HTR-8/SVneo (cell line): Measurements from ENCODE around the gene POU3F2.

Source experiments
- DNase-seq: peaks from one replicate; pipeline ENCODE4 v3.0.0; 2011; ENCODE audit warnings: low spot score, mixed read lengths; ENCODE audit not compliant: insufficient read length
- FAIRE-seq: peaks from 2 replicates; lab custom pipeline; 2011; peaks lifted over from hg19 to GRCh38; lab: Jason Lieb, UNC

POU3F2 gene

DNA sequence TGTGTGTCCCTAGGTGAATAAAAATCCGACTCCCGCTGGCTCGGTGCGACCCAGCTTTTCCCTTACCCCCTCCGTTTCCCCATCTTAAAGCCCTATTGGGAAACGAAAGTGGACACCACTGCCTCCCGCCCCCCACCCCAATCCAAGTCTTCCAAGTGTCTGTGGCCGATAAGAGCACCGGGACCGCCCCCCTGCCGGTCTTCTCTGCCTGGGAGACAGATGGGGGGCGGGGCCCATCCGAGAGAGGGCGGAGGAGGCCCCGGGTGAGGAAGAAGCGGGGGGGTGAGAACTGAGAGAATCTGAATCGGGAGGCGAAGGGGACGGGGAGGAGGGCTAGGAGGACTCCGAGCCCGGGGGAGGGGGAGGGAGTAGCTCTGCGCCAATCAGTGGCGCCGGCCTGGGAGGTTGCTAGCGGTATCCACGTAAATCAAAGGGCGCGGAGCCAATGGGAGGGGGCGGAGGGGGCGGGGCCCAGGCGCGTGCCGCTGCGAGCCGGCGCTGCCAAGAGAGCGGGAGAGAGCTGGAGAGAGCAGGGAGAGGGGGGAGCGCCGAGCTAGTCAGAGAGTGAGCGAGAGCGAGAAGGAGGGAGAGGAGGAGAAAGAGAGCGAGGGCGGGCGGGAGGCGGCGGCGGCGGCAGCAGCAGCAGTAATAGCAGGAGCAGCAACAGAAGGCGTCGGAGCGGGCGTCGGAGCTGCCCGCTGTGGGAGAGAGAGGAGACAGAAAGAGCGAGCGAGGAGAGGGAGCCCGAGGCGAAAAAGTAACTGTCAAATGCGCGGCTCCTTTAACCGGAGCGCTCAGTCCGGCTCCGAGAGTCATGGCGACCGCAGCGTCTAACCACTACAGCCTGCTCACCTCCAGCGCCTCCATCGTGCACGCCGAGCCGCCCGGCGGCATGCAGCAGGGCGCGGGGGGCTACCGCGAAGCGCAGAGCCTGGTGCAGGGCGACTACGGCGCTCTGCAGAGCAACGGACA is at the start of gene POU3F2:
TSS of gene POU3F2 (plus strand) at position 515 of the 972 bp plus-strand sequence. CDS start at position 815, 300 bp downstream.
- peak; percentile 81 for DNase-seq
- FAIRE-seq, result peak; percentile 73

DNA sequence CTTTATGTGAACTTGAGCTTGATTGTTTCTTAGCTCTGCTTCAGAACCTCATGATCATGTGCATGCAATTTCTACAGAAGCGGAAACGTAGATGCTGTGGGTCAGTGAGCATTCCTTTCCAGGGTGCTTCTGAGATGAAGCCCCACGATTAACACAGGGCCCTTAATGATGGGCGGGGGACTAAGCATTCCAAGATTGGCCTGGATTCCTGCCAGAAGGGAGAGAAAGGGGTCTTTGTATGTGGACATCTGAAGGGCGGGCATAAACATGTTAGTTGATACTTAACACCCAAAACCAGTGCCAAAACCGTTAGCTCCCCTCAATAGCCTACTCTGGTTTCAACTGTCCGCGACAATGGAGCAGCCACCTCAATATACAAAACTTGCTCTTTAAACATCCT is 46.9 kb upstream of the POU3F2 start:
- DNase-seq (no peak), FAIRE-seq (no peak)

DNA sequence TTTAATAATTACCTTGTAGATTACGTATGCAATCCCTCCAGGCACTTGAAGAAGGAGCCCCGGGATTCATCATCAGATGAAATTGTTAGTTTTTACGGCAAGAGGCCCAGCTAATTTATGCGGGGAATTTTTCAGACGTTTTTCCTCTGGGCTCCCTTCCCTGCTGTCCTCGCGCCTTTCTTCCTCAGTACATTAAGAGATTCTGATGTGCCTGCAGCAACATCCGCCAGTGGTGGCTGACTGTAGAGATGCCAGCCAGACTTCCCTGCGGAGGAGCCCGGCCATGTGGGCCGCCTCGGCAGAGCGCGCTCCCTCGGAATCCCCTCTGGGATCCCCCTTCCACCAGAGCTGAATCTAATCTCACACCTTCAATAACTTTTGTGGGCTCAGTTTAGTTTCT is 46.4 kb upstream of the POU3F2 start:
- FAIRE-seq, result no peak
- no peak for DNase-seq

DNA sequence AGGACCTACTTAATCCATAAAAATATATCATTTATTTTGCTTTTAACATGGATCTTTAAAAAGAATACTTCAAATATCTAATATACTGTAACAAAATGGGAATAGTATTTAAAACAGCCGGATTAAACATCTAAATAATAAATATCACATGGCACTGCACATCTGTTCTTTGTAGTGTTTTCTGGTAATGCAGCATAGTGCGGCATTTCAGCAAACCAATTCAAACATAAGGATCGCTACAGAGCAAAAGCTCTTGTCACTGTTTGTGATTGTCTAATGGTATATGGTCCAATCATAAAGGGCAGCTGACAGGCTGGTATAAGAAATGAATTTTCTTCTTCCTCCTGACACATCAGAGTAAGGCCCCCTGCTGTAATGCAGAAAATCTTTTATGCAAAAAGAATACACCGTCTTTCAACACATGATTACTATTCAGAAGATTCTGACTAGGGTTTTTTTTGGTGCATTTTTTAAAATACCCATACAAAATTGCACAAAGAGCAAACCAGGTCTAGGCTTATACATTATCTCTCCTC is 40.0 kb upstream of the POU3F2 start:
- FAIRE-seq (no peak), DNase-seq (no peak)

DNA sequence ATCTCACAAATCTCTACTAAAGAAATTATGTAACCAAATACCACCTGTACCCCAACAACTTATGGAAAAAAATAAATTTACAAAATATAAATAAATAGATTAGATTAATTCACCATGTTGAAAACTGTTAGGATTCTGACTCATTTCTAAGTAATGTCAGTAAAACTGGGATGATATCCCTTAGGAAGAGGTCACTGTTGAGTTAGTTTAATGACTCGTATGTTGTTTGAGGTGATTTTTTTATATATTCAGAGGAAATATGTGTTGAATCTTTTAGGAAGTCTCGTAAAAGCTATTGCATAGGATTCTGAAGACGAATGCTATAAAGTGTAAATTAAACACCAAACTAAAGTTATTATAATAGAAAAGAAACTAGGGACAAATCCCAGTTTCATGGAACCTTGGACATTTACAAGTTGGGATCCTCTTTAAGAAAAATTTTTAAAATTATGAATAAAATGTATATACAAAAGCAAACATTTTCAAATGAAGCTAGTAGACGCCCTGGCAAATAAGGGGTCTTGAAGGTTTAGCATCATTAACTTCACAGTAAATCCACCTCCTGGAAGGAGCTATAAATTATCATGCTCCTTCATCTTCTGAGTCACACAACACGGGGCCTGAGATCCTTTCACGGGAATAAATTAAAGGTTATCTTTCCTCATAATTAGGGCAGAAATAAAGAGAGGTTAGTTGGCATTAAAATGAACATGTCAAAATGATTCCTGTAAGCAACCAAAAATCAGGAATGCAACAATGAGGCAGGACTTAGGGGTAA is 37.0 kb upstream of the POU3F2 start:
- FAIRE-seq (no peak), DNase-seq (no peak)

DNA sequence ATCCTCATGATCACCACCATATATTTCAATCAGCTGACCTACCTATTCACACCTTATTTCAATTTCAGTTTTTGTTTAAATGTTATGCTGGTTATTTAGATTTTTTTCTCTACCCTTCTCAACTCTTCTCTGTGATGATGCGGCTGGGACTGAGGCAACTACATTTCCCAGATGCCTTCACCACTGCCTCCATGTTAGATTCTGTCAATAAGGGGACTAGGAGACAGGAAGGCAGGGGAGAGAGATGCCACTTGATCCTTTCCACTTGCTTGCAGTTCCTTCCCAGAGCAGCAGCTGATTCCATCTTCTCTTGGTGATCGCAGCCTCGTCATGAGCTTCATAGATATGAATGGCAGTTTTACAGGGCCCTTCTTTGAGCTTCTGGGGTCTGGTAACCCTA is 33.5 kb upstream of the POU3F2 start:
- FAIRE-seq (no peak), DNase-seq (no peak)

DNA sequence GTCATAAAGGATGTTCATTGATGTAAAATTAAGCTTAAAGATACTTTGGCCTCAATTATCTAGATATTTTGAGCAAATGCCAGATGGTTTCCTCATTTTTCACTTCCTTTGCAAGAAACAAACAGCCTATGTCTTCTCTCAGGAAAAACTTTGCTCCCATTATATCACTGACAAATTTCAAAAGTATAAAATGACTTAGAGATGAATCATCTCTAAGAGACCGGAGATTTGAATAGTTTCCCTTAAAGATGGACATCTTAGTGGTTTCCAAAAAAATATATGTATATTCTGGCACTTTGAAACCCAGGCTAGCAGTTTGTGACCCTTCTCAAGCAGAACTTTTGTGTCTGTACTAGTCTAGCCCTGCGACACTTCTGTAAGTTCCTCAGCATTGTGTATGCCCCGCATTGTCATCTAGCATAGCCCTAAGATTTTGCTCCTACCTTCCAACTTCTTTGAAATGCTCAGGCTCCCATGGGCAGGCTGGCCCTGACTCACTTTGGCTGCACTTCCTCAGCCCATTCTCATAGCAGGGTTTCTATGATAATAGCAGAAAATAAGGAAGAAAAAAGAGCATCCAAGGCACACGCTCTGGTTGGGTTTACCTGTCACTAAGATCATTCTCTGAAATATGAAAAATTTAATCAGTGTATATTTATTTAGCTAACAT is 25.7 kb upstream of the POU3F2 start:
- DNase-seq (no peak), FAIRE-seq (no peak)

DNA sequence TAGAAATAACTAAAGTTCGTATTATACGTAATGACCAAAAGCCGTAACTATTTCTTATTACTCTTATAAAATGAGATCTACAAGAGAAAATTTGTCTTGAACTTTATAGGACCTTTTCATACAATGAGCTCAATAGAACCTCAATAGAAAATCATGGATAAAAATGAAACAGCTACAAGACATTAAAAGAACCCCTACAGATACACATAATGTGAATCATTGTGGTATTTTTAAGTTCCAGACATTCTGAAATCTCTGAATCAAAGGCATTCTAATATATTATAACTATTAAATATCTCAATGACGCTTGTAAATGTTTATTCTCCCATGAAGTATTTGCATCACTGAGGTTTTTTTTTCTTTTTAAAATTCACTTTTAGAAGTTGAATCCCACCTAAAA is 22.2 kb upstream of the POU3F2 start:
- no peak for FAIRE-seq
- no peak for DNase-seq

DNA sequence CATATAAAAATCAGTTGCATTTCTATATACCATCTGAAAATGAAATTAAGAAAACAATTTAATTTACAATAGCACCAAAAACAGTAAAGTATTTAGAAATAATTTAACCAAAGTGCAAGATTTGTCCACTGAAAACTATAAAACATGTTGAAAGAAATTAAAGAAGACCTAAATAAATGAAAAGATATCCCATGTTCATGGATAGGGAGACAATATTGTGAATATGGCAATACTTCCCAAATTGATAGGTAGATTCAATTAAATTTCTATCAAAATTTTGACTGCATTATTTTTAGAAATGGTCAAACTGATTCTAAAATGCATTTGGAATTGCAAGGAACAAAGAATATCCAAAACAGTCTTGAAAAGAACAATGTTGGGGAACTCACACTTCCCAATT is 17.6 kb upstream of the POU3F2 start:
- DNase-seq, result no peak
- no peak for FAIRE-seq

DNA sequence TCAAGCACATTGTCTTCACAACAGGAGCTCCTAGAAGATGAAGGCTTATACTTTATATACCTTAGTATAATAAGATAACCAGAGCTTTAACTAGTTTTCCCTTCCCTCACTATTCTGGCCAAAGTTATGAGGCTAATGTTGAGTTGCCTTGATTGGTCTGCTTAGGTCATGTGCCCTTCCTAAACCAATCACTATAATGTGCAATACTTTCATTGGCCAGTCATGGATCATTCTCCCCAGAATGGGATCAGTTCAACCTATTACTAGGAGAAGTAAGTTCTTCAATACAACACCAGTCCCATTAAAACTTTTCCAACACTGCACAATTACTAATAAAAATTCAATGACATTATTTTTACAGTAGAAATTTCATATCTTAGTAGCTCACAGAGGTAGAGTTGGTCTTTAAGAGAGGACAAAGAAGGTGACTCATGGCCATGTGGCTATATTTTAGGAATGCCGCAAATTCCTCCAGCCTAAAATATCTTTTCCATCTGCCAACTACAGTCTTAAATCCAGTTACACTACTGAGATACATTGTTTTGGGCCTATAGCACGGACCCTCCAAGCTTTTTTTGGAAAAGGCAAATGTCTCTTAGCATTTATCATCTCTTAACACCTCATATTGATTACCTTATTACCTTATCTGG is 12.5 kb upstream of the POU3F2 start:
- DNase-seq (no peak), FAIRE-seq (no peak)

DNA sequence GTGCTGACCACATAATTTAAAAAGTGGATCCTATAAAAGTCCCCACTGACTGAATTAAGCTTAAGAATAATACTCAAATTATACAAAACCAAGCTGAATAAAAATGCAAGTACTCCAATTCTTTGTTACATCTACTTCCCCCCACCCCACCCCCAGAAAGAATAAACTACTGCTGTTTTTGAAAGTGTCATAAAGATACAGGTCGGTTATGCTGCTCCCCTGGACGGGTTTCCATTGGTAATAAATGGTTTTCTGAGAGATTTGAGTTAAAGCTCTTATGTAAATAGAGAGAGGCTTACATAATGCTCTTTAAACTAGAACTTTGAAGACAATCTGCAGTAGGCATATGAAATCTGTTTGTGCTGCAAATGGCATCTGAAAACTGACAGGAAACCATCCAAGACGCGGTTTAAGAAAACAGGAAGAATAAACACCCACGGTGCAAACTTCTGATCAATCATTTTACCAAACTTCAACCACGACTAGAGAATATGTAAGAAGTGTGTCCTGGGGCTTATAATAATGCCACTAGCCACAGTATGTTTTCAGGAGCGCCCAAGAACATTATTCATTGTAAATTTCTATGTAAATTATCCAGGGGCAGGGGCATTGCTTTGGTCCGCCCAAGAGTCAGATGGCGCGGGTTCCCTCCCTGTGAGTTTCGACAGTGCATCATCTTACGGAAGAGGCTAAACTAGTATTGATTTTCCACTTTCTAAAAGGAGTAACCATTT is 10.8 kb upstream of the POU3F2 start:
- no peak for FAIRE-seq
- no peak for DNase-seq

DNA sequence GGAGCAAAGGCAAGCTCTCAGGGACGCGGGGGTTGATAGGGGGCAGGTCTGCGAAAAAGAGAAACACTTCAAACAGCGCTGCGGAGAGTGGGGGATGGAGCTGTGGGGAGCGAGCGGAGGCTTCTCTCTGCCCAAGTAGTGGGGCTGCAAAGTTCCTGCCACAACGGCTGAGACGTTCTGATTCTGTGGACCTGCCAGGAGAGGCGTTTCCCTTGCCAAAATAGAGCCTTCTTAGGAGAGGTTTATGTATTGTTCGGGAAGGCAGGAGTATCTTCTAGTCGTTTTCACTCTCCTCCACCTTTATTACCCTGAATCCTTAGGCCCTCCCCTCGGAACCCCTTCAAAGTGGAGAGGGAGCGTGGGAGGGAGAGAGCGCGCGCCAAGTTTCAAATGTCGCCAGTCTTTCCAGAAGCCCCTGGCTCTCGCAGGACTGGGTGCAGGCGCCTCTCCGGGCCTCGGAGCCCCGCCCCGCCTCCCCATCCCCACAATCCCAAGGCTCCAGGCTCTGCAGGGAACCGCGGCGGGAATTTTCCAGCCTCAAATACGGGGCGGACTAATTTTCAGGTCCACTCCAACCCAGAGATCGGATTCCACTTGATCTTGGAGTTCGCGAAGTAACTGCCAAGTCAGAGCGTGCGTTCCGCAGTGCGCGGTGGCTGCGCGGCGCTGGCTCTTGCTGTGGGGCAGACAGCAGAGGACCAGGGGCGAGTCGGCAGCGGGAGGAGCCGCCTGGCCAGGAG is 10.0 kb upstream of the POU3F2 start:
- no peak for DNase-seq
- FAIRE-seq, result no peak

DNA sequence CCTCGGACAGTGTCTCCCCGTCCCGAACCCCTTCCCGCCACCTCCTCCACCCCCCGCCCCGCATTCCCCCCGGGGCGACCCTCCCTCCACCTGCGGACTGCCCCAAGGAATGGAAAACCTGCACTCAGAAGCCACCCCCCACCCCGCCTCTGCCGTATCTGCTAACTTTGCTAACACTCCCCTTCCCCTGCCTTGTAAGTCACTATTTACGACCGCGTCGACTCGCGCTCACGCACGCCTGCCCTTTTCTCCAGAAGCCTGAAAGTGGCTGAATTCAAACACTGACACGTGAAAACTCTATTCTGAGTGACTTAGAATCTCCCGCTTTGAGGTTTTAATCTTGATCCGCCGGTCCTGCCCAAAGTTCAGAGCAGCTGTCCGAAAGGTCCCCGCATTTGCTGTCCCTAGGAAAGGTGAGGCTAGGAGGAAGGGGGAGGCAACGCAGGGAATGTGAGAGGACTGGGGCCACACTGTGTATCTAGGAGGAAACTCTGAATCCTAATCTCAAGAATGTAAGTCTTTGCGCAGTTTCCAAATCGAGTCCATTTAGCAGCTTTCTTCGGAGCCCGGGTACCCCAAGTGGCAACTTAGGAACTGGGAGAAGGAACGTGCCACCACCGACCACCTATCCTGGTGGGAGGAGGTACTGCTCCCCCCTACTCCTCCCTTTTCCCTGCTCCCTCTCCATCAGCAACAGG is 9.3 kb upstream of the POU3F2 start:
- FAIRE-seq, result no peak
- no peak for DNase-seq

DNA sequence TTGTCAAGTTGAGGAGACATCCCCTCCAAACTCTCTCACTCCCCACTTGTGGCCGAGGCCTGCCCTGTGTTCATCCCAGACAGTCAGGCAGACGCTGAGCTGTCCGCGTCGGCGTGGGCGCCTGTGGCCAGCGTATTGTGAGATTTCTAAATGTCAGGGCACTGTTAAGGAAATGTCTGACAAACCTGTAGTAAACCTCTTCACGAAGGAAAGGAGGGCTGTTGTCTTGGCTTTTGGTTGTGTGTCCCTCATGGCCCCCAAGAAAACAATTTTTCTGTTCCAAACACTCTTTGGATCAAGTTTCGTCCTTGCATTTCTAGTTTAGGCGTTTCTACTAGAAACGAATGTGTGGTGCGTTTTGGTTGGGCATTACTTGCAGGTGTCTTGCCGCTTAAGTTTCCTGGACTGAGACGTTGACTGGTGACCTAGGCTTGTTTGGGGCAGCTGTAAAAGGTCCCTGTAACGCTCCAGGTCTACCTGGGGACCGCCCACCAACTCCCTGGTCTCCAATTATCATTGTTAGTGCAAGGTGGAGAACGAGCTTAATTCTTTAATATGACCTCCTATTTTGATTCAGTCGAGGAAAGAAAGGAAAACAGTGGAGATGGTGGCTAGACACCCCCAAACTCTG is 8.7 kb upstream of the POU3F2 start:
- no peak for DNase-seq
- FAIRE-seq, result no peak

DNA sequence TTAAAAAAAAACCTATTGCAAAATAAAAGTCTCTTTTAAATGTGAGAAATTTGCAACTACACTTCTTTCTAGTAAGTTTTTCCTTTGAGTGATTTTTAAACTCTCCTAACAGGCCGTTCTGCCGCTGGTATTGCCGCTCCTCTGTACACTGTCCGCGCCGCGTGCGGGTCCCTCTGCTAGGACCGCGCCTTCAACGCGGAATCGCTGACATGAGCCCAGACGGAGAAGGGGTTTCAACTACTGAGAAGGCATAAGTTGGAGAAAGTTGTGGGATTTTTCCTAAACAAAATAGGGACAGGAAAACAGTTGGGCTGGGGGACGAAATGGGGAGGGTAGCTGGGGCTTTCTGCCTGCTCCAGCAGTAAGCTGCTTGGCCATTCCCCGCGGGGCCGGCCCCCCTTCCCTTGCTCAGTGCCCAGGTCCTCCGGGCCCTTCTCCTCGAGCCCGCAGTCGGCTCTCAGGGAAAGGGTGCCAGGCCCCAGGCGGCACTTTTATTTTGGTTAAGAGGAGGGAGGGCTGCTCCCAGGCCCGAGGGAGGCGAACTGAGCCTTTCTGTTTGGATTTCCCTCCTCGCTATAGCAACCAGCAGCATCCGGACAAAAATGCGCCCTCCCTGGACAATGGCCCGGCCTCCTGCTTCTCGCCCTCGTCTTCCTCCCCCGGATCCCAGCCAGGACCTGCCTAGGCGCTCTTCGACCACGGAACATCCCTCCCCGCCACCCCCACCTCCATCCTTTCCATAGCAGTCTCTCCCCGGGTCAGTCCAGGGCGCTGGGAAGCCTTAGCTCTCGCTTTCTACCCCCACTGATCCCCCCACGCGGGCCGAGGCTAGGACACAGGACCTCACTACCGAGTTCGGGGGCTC is 6.8 kb upstream of the POU3F2 start:
- DNase-seq (no peak), FAIRE-seq (no peak)

DNA sequence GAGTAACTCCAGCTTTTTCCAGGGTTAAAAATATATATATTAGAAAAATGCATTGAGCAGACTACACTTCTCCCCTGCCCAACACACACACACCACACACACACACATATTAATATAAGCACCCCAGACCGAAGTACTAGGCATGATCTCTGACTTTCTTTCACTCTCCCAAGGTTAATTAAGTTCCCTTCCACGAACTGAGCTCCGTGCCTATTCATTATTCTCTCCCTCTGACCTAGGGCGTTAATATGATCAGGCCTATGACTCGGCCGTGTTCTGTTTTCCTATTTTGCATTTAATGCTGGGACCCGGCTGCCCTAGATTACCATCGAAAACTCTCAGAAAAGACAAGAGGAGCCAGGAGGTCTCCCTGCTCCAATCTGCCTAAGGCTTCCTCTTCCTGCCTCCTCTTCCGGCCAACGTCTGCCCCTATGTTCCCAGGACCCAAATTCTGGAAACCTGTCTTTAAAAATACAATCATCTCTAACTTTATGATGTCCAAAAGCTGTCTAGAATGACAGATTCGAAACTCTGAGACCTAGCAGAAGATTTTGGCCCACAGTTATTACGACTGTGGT is 6.1 kb upstream of the POU3F2 start:
- DNase-seq (no peak), FAIRE-seq (no peak)
